PFSK-1 (cell line): ENCODE data around the gene FOSB.

Experiments
- FOXP2 ChIP-seq: optimal IDR thresholded peaks from 2 replicates; pipeline ENCODE3; 2011; ENCODE audit warnings: borderline replicate concordance, control low read depth, inconsistent platforms; ENCODE audit not compliant: insufficient read depth; ENCODE audit errors: extremely low read length, extremely low read depth
- POLR2AphosphoS5 ChIP-seq: IDR thresholded peaks from 2 replicates; pipeline ENCODE4 v1.6.1; 2012; ENCODE audit warnings: low read depth, mild to moderate bottlenecking, control low read depth, low read length, moderate library complexity
- REST ChIP-seq, 2 experiments: IDR thresholded peaks; 2 replicates each; pipeline versions ENCODE4 v1.6.1 to v1.8.0; 2011 to 2012; ENCODE audit warnings: low read depth in 2 of 2, low read length in 2 of 2, control low read depth in 1 of 2, inconsistent platforms in 1 of 2, mild to moderate bottlenecking in 1 of 2, moderate library complexity in 1 of 2; ENCODE audit not compliant: insufficient read depth in 1 of 2
- SIN3A ChIP-seq: IDR thresholded peaks from 2 replicates; pipeline ENCODE4 v1.6.1; 2012; ENCODE audit warnings: mild to moderate bottlenecking, low read length, moderate library complexity, borderline replicate concordance; ENCODE audit not compliant: insufficient read depth
- TAF1 ChIP-seq: IDR thresholded peaks from 2 replicates; pipeline ENCODE4 v1.6.1; 2012; ENCODE audit warnings: low read length, control low read depth, borderline replicate concordance; ENCODE audit not compliant: insufficient read depth

The FOSB gene

GRCh38 chr19:45463241-45463640 lies 4.6 kb upstream of the FOSB start:
- no peak for TF ChIP-seq SIN3A
- TF ChIP-seq POLR2AphosphoS5: no peak
- no peak for TF ChIP-seq FOXP2
- TF ChIP-seq TAF1: no peak
- TF ChIP-seq REST (IDR thresholded peaks at IDR 0.05; ENCODE audit: insufficient read depth in 1 of 2, low read depth in 2 of 2, low read length in 2 of 2): no peak

GRCh38 chr19:45464274-45464673 lies 3.5 kb upstream of the FOSB start:
- TF ChIP-seq REST (IDR thresholded peaks at IDR 0.05; ENCODE audit: insufficient read depth in 1 of 2, low read depth in 2 of 2, low read length in 2 of 2) (no peak), TAF1 (no peak), FOXP2 (no peak), SIN3A (no peak), POLR2AphosphoS5 (no peak)

GRCh38 chr19:45464852-45465441 lies 2.8 kb upstream of the FOSB start:
- TF ChIP-seq FOXP2 (no peak), TAF1 (no peak), POLR2AphosphoS5 (no peak), SIN3A (no peak), REST (IDR thresholded peaks at IDR 0.05; ENCODE audit: insufficient read depth in 1 of 2, low read depth in 2 of 2, low read length in 2 of 2) (no peak)

- no peak; a peak in 1 of 4 replicates for TF ChIP-seq REST (IDR thresholded peaks at IDR 0.05; ENCODE audit: insufficient read depth in 1 of 2, low read depth in 2 of 2, low read length in 2 of 2)
- no peak for TF ChIP-seq TAF1
- no peak for TF ChIP-seq FOXP2
- TF ChIP-seq SIN3A: no peak
- TF ChIP-seq POLR2AphosphoS5: no peak
Observed at GRCh38 chr19:45467115-45467455, 711 bp upstream of the FOSB start.

- TF ChIP-seq FOXP2: no peak
- no peak for TF ChIP-seq POLR2AphosphoS5
- TF ChIP-seq SIN3A: no peak
- no peak for TF ChIP-seq REST (IDR thresholded peaks at IDR 0.05; ENCODE audit: insufficient read depth in 1 of 2, low read depth in 2 of 2, low read length in 2 of 2)
- no peak for TF ChIP-seq TAF1
Observed at GRCh38 chr19:45468159-45468651, 409 bp downstream of the FOSB start.
